Smooth muscle cell (in vitro differentiated cells): ENCODE measurements around the gene SH3RF3. TPM values are rescaled to one million over a fixed set of nuclear protein-coding genes. Genes with fewer than 3 reads are reported as not detected.
A peak's percentile ranks its signal among the peaks of the same experiment; 100 is the strongest.

Source experiments
- DNase-seq: peaks from one replicate; lab custom pipeline; 2025; ENCODE audit not compliant: unreplicated experiment; lab: John Stamatoyannopoulos, UW
- H2AFZ ChIP-seq: fragments of 200-600 bp; sonication (generic); 2 replicates; pipeline ENCODE4 v1.6.0; 2016; ENCODE audit warnings: antibody characterized with exemption, low read depth, mild to moderate bottlenecking
- H3F3A ChIP-seq: fragments of 200-600 bp; sonication (generic); 2 replicates; pipeline ENCODE4 v1.6.0; 2017; ENCODE audit warnings: antibody characterized with exemption, low read depth
- H3K27ac ChIP-seq: fragments of 200-600 bp; sonication (generic); 2 replicates; pipeline ENCODE4 v1.5.1; 2016; ENCODE audit warnings: low read depth, mild to moderate bottlenecking
- H3K27me3 ChIP-seq: fragments of 200-600 bp; sonication (generic); 2 replicates; pipeline ENCODE4 v1.6.1; 2016; ENCODE audit warnings: low read depth, mild to moderate bottlenecking
- H3K36me3 ChIP-seq: fragments of 200-600 bp; sonication (generic); 2 replicates; pipeline ENCODE4 v1.5.1; 2016; ENCODE audit warnings: low read depth
- H3K4me1 ChIP-seq: fragments of 200-600 bp; sonication (generic); 2 replicates; pipeline ENCODE4 v1.5.1; 2016; ENCODE audit warnings: low read depth
- H3K4me2 ChIP-seq: fragments of 200-600 bp; sonication (generic); 2 replicates; pipeline ENCODE4 v1.6.0; 2016; ENCODE audit warnings: mild to moderate bottlenecking
- H3K4me3 ChIP-seq: fragments of 200-600 bp; sonication (generic); 2 replicates; pipeline ENCODE4 v1.5.1; 2016; ENCODE audit warnings: mild to moderate bottlenecking
- H3K79me2 ChIP-seq: fragments of 200-600 bp; sonication (generic); 2 replicates; pipeline ENCODE4 v1.6.0; 2016; ENCODE audit warnings: low read depth, mild to moderate bottlenecking
- H3K9ac ChIP-seq: fragments of 200-600 bp; sonication (generic); 2 replicates; pipeline ENCODE4 v1.6.0; 2016; ENCODE audit warnings: low read depth
- H3K9me3 ChIP-seq: fragments of 200-600 bp; sonication (generic); replicated peaks from 2 replicates; pipeline ENCODE4 v1.5.1; 2016; ENCODE audit warnings: low read depth
- H4K20me1 ChIP-seq: fragments of 200-600 bp; sonication (generic); 2 replicates; pipeline ENCODE4 v1.6.0; 2016; ENCODE audit warnings: low read depth
- CTCF ChIP-seq: fragments of 200-600 bp; sonication (generic); IDR thresholded peaks from 2 replicates; pipeline ENCODE4 v1.5.1; 2017; ENCODE audit warnings: borderline replicate concordance, mild to moderate bottlenecking, antibody characterized with exemption; ENCODE audit not compliant: insufficient read depth, poor library complexity, severe bottlenecking
- WGBS: methylation state at CpG from one replicate; pipeline ENCODE4 v1.1.7; 2016; ENCODE audit warnings: low lambda C conversion rate; 5-methylcytosine and 5-hydroxymethylcytosine counted together
- polyA plus RNA-seq: library from polyadenylated mRNA; unstranded; fragments of >200 nt; fragmentation: Nextera tagmentation; extraction: Ambion mirVana; gene quantifications from 2 replicates; pipeline ENCODE4 v1.2.1, GENCODE V29; 2016
- total RNA-seq: library from RNA; depleted of rRNA; stranded (reverse); fragments of >200 nt; gene quantifications from 2 replicates; pipeline ENCODE4 v1.2.3, GENCODE V29; 2014

The SH3RF3 gene
- total and polyA plus RNA-seq, 2 experiments from 2014 or later: 6.6 to 11.8 TPM

- Histone ChIP-seq H2AFZ (no peak overlapping the region), H3K27me3 (no peaks in the 10 kb centered on the region), H3K36me3 (no peaks in the 10 kb centered on the region), H3F3A (no peaks in the 10 kb centered on the region), H3K4me1 (peaks cover 4% of the 10 kb centered on the region), H3K4me2 (no peak overlapping the region), H3K9ac (no peak overlapping the region), H3K79me2 (peaks cover 34% of the 10 kb centered on the region), H4K20me1 (peaks cover 90% of the 10 kb centered on the region), H3K27ac (no peak overlapping the region), H3K4me3 (no peak overlapping the region), H3K9me3 (no peaks in the 10 kb centered on the region)
- no peak for TF ChIP-seq CTCF
- WGBS: 91% methylated on average over 10 of the region's 10 CpGs
- DNase-seq: no peak
Observed at GRCh38 chr2:109261906-109262631, 133.1 kb downstream of the SH3RF3 start.

- Histone ChIP-seq H3K4me2 (peak overlapping the region; percentile 14), H3K9ac (no peak overlapping the region), H3F3A (no peaks in the 10 kb centered on the region), H3K27me3 (no peaks in the 10 kb centered on the region), H2AFZ (no peak overlapping the region), H3K9me3 (no peaks in the 10 kb centered on the region), H3K4me1 (peaks cover 10% of the 10 kb centered on the region), H3K4me3 (no peak overlapping the region), H4K20me1 (peaks cover 85% of the 10 kb centered on the region), H3K27ac (peak overlapping the region; percentile 48), H3K79me2 (peaks cover 23% of the 10 kb centered on the region), H3K36me3 (no peaks in the 10 kb centered on the region)
- DNase-seq: no peak
- WGBS: 57% methylated on average over 12 of the region's 12 CpGs
- TF ChIP-seq CTCF: no peak
Observed at GRCh38 chr2:109264595-109265328, 135.8 kb downstream of the SH3RF3 start.

GRCh38 chr2:109265369-109265768, 136.4 kb downstream of the SH3RF3 start:
- no peaks in the 10 kb centered on the region for H3K27me3 ChIP-seq
- no peaks in the 10 kb centered on the region for H3K36me3 ChIP-seq
- H3K27ac ChIP-seq: no peak overlapping the region
- no peak overlapping the region for H2AFZ ChIP-seq
- peaks cover 10% of the 10 kb centered on the region for H3K4me1 ChIP-seq
- H3F3A ChIP-seq: no peaks in the 10 kb centered on the region
- H3K9me3 ChIP-seq: no peaks in the 10 kb centered on the region
- WGBS: 65% methylated on average over 2 of the region's 2 CpGs
- peaks cover 83% of the 10 kb centered on the region for H4K20me1 ChIP-seq
- H3K4me2 ChIP-seq: peak overlapping the region; percentile 14
- H3K4me3 ChIP-seq: no peak overlapping the region
- H3K79me2 ChIP-seq: peaks cover 18% of the 10 kb centered on the region
- H3K9ac ChIP-seq: no peak overlapping the region
- no peak for TF ChIP-seq CTCF
- DNase-seq: no peak

GRCh38 chr2:109265953-109266352, 136.9 kb downstream of the SH3RF3 start:
- Histone ChIP-seq H3K79me2 (peaks cover 23% of the 10 kb centered on the region), H3K36me3 (no peaks in the 10 kb centered on the region), H3K4me1 (peaks cover 10% of the 10 kb centered on the region), H3K27ac (no peak overlapping the region), H2AFZ (no peak overlapping the region), H3F3A (no peaks in the 10 kb centered on the region), H3K9me3 (no peaks in the 10 kb centered on the region), H3K27me3 (no peaks in the 10 kb centered on the region), H4K20me1 (peaks cover 83% of the 10 kb centered on the region), H3K4me2 (no peak overlapping the region), H3K9ac (no peak overlapping the region), H3K4me3 (no peak overlapping the region)
- TF ChIP-seq CTCF: no peak
- DNase-seq: no peak
- WGBS: 96% methylated on average over 5 of the region's 5 CpGs
